Stimulated activated CD8-positive, alpha-beta memory T cell treated with anti-CD3 and anti-CD28 coated beads, Interleukin-12 subunit alpha, Interleukin-12 subunit beta, amount 100 ng/mL, for 1 hour (primary cell): ENCODE results near the gene CFAP299.
"Not testable (repeated sequence)": the region's sequence is repeated elsewhere in the genome, so short reads cannot be mapped to it uniquely, and the experiment has no call there.

Source experiments
- DNase-seq: peaks from one replicate; pipeline ENCODE4 v3.0.0-alpha.2; 2020; ENCODE audit warnings: low read depth

Gene CFAP299

DNA sequence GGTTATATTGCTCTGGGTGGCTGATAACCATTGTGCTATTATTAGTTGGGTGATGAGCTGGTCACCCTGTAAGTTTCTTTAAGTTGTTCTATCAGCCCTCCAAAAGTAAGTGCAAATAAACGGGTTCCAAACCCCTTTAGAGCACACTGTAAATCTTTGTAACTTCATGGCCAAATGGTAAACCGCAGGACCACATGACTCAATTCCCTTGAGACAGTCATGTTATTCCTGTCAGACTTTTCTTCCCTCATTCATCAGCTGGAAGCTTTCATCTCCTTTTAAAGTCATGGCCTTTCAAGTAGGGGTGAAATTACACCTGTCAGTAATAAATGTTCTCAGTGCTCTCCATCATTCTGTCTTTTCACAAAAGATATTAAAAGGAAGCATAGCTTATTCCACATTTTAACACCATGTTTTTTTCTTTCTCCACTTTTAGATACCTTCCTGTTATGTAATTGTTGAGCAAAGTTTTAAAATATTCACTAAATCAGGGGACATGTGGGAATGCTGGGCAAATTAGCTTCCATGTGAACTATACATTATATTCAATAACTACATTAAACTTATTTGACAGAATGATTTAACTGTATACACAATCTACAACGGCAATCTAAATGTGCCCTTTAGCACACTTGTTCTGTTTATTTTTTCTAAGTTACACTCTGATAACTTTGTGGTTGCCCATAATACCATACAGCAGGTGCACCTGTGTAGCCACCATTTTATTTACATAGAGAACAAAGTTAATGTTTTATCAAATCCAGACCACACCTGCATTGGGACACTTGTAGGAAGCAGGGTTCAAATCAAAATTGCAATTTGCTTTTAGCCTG lies 275.5 kb downstream of the CFAP299 start:
- DNase-seq = no peak

- no peak for DNase-seq
Measured at GRCh38 chr4:80611678-80611979, 276.1 kb downstream of the CFAP299 start.

- no peak for DNase-seq
Measured at GRCh38 chr4:80613470-80613869, 277.9 kb downstream of the CFAP299 start.

DNA sequence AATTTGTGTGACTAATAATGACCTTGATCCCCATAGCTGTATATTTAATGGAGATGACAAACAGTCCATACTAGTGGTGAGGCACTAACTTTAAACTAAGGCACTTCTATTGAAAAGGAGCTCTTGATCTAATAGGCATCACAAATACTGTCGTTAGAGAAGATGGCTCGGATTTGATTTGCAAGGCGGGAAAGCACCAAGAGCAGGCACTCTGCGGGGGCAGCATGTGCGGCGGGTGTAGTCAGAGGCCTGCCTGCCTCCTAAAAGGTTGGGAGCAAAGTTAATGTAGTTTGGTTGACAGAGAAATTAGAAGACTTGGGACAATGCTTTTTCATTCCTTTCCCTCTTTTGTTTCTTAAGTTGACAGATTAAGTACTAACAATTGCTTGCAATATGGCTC lies 278.8 kb downstream of the CFAP299 start:
- DNase-seq = no peak

DNA sequence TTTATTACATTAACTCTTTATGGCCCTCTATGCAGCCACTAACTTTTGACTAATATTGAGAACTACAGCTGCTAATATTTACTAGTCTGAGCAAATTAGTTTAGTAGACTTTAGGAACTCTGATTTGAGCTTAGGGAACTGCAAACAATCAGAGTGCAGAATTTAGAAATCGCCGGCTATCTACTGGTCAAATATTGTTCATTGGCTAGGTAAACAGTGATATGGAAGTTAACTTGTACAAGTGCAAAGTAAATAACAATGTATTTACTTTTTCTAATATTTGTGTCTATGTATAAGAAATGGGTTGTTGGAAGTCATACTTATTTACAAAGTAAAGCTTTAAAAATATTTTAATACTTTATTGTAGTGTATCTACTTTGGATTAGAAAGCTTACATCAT lies 279.6 kb downstream of the CFAP299 start:
- no peak for DNase-seq

GRCh38 chr4:80619070-80619674 lies 283.6 kb downstream of the CFAP299 start:
- DNase-seq = no peak

- DNase-seq = no peak
Measured at GRCh38 chr4:80631861-80632260, 296.3 kb downstream of the CFAP299 start.

DNA sequence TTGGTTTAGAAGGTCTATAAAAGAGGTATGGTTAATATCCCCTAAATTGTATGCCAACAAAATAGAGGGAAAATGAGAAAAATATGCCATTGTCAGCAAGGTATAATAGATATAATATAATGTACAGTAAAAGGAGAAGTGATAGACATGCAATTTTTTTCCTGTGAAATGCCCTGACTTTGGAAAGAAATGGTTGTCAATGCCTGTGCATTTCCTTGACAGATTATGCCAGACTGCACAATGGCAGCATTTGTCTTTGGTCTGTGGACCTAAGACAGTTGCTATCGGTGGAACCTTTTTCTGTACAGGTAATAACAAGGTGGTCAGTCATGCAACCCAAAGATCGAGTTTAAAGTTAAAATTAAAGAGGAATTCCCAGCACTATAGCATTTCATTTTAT lies 301.7 kb downstream of the CFAP299 start:
- DNase-seq = no peak

DNA sequence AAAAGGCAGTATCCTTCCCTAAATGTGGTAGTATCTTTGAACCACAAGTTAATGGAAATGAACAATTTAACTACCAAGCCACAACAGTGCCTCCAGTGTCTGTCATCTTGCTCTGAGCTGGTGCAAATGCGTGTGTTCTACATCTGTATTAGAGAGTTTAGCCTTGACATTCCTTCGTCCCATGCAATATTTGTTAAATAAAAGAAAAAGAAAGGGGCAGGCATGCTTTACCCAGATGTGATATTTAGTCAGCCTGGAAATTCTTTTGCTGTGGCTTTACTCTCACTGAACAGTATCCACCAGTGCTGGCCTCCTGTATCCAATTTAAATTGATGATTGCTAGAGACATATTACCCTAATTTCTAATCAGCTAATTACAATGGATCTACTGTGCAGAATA lies 310.5 kb downstream of the CFAP299 start:
- DNase-seq = no peak

DNA sequence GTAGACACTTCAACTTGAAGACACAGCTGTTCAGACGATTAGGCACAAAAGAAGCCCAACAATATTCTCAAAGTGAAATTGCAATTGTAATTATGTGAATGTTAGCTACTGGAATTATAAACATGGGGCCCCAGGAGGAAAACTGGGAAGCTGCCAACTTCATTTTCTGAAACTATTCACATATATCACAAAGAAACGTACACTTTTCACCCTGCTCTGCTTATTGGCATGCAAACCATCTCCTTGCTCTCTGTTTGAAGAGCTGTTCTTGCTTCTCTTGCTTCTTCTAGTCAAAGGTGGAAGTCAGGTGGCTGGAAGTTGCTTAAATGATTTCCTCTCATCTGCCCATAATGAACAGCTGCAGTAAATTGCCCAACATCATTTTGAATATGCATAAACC lies 320.1 kb downstream of the CFAP299 start:
- DNase-seq = no peak

- DNase-seq = not testable (repeated sequence)
Measured at GRCh38 chr4:80670118-80670517, 334.6 kb downstream of the CFAP299 start.

- no peak for DNase-seq
Measured at GRCh38 chr4:80678413-80678812, 342.9 kb downstream of the CFAP299 start.

- no peak for DNase-seq
Measured at GRCh38 chr4:80680934-80681333, 345.4 kb downstream of the CFAP299 start.

GRCh38 chr4:80685214-80685613 lies 349.7 kb downstream of the CFAP299 start:
- DNase-seq = no peak

- not testable (repeated sequence) for DNase-seq
Measured at GRCh38 chr4:80687736-80688135, 352.2 kb downstream of the CFAP299 start.

DNA sequence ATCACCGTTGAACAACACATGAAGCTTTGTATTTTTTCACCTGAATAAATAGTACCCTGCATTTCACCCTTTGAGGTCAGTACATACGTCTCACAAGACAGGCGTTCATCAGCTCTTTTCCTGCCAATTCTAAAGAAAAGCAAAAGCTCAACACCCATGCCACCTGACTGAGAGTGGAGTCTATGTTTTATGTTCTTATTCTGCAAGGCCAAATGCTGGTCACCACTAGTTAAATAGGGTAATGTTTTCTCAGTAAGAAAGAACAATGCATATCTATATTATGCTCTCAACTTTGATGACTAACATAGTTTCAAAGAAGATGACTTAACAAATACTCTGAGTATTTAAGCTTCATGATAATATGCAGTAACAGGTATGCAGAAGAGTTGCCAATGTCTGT lies 358.6 kb downstream of the CFAP299 start:
- no peak for DNase-seq

- no peak for DNase-seq
Measured at GRCh38 chr4:80705311-80705710, 369.8 kb downstream of the CFAP299 start.

GRCh38 chr4:80709082-80709869 lies 373.7 kb downstream of the CFAP299 start:
- no peak for DNase-seq

DNA sequence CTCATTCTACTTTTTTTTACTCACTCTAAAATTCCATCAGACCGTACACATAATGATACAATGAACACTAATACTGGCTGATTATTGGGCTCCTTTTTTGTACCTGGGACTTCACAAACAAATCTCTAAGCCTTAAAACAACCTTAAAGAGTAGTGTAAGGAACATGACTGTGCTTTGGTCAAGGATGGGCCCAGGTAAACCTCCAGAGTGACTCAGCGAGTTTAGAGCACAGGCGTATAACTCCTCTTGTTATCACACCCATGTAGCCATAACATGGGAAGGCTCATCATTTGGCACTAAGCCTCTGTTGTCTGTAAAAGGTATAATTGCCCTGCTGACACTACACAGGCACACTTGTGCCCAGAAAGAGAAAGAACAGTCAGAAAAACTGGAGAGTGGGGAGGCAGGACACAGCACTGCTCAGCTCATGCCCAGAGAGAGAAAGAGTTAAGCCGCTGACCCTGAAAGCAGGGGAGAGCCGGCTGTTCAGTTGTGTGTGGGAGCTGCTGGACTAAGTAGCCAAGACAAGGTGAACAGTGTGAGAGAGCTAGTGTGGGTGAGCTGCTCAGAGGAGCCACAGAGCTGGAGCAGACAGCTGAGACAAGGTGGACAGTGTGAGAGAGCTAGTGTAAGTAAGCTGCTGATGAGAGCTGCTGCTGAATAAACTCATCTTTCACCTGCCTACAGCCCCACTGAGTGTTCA lies 375.4 kb downstream of the CFAP299 start:
- DNase-seq = no peak

DNA sequence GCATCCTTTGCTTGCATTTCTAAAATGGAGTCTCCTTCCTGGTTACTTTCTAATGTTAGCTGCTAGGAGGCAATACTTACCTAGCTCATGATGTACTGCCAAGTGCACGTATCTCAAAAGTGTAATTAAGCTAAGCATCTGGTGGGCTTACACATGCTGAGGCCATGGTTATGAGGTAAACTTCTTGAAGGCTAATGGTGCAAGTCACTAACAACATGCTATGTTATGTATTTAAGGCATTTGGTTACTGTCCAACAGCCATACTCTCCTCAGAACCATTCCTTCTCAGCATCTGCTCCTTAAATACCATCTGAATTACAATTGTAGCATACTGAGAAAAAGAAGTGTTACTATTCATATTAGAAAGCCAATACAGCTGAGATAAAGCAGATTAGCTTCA lies 376.4 kb downstream of the CFAP299 start:
- DNase-seq = no peak

DNA sequence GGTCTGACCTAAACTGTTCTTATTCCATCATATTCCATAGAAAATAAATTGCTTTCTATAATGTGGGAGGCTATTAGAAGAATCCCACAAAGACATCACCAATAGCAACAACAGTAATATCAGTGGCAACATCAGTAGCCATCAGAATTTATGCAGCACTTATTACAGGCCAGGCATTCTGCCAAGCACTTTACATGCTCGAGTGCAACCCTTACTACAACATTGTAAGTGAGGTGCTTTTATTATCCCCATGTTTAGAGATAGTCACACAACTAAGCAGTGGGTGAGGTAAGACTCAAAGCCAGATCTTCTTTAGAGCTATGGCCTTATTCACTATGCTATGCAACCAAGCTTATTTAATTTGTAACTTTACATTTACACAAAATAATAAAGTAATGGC lies 377.9 kb downstream of the CFAP299 start:
- no peak for DNase-seq

- DNase-seq = no peak
Measured at GRCh38 chr4:80717204-80717603, 381.7 kb downstream of the CFAP299 start.

GRCh38 chr4:80726471-80726870 lies 390.9 kb downstream of the CFAP299 start:
- no peak for DNase-seq
